K562 (cell line): ENCODE data around the gene LRIT1. TPM values are rescaled to one million over a fixed set of nuclear protein-coding genes. Genes with fewer than 3 reads are reported as not detected.

Experiments used
- FIP1L1 ChIP-seq: fragments of 200-400 bp; formaldehyde crosslinking; IDR thresholded peaks from 2 replicates; pipeline ENCODE4 v1.6.1; 2018; ENCODE audit warnings: mild to moderate bottlenecking, low read depth, low read length; ENCODE audit not compliant: poor library complexity, severe bottlenecking
- FOS ChIP-seq: IDR thresholded peaks from 3 replicates; pipeline ENCODE4 v1.6.1; 2011; ENCODE audit not compliant: insufficient read length; ENCODE audit errors: extremely low read depth
- ZBTB17 ChIP-seq: fragments of 450-650 bp; formaldehyde crosslinking; IDR thresholded peaks from 2 replicates; pipeline ENCODE4 v1.4.0; 2020; ENCODE audit warnings: mild to moderate bottlenecking
- ZNF224 ChIP-seq: sonication (generic); formaldehyde crosslinking; IDR thresholded peaks from 2 replicates; pipeline ENCODE4 v1.8.0; 2022; ENCODE audit warnings: mild to moderate bottlenecking, missing genetic modification reagents
- polyA plus RNA-seq, 8 experiments: library from polyadenylated mRNA; depleted of rRNA in 4 of 8; stranded (reverse) in 5 of 8; unstranded in 3 of 8; fragments of >200 nt; fragmentation: Nextera tagmentation in 2 of 8; fragmentation: Illumina TruSeq in 1 of 8; extraction: Ambion mirVana in 2 of 8; extraction: Trizol in 1 of 8; gene quantifications; 2 replicates each; pipeline versions ENCODE4 v1.2.1 to v1.2.3, GENCODE V29; 2011 to 2014; ENCODE audit warnings: inconsistent platforms in 1 of 8, missing spikeins in 1 of 8
- total RNA-seq, 7 experiments: library from RNA; depleted of rRNA in 6 of 7; stranded (reverse); fragments of >200 nt in 6 of 7; fragmentation: Illumina TruSeq in 2 of 7; extraction: Trizol in 2 of 7; gene quantifications; 2 replicates each; pipeline versions ENCODE4 v1.2.1 to v1.2.3, GENCODE V29; 2011 to 2021; ENCODE audit warnings: low replicate concordance in 1 of 7
- TF ChIP-seq, protein P1 (sequence below), 2 experiments: fragments of 450-650 bp in 1 of 2; sonication (generic) in 1 of 2; formaldehyde crosslinking in 1 of 2; IDR thresholded peaks; 2 replicates each; pipeline versions ENCODE4 v1.7.1 to v1.9.0; 2016 to 2022; ENCODE audit warnings: inconsistent platforms in 1 of 2, mild to moderate bottlenecking in 1 of 2, missing genetic modification reagents in 1 of 2
- TF ChIP-seq, protein P2 (sequence below): fragments of 450-650 bp; IDR thresholded peaks from 2 replicates; pipeline ENCODE4 v1.6.1; 2016; ENCODE audit warnings: low read depth
- TF ChIP-seq, protein P3 (sequence below): sonication (generic); formaldehyde crosslinking; IDR thresholded peaks from 2 replicates; pipeline ENCODE4 v1.8.1; 2023; ENCODE audit warnings: mild to moderate bottlenecking, missing genetic modification reagents

LRIT1 gene
- total and polyA plus RNA-seq, 9 of the 15 experiments (the other 6 are each of a cell fraction or from before 2014, with no cell fraction given): not detected

DNA sequence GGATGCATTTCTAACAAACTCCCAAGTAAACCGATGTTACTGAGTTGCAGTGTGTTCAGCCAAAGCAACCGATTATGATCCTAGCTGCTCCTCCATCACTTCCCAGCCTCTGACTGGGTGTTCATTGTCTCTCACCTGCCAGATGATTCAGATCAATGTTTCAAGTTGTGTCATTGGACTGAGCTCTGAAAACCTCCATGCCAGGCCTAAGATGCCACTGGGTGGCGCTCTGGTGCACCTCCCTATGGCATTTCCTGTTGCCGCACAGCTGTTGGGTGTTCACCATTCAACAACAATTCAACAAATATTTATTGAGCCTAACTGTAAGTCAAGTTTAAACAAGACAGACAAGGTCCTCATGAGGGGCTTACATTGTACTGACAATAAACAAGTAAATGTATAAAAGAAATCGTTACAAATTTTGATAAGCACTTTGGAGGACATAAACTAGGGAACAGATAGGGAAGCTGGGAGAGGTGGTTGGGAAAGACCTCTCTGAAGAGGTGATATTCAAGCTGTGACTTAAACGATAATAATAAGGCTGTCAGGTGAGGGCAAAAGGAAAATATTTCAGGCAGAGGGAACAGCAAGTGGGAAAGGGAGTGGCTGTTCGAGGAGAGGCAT, 26.3 kb upstream of the LRIT1 start (continued):
- TF ChIP-seq, protein P1, sequence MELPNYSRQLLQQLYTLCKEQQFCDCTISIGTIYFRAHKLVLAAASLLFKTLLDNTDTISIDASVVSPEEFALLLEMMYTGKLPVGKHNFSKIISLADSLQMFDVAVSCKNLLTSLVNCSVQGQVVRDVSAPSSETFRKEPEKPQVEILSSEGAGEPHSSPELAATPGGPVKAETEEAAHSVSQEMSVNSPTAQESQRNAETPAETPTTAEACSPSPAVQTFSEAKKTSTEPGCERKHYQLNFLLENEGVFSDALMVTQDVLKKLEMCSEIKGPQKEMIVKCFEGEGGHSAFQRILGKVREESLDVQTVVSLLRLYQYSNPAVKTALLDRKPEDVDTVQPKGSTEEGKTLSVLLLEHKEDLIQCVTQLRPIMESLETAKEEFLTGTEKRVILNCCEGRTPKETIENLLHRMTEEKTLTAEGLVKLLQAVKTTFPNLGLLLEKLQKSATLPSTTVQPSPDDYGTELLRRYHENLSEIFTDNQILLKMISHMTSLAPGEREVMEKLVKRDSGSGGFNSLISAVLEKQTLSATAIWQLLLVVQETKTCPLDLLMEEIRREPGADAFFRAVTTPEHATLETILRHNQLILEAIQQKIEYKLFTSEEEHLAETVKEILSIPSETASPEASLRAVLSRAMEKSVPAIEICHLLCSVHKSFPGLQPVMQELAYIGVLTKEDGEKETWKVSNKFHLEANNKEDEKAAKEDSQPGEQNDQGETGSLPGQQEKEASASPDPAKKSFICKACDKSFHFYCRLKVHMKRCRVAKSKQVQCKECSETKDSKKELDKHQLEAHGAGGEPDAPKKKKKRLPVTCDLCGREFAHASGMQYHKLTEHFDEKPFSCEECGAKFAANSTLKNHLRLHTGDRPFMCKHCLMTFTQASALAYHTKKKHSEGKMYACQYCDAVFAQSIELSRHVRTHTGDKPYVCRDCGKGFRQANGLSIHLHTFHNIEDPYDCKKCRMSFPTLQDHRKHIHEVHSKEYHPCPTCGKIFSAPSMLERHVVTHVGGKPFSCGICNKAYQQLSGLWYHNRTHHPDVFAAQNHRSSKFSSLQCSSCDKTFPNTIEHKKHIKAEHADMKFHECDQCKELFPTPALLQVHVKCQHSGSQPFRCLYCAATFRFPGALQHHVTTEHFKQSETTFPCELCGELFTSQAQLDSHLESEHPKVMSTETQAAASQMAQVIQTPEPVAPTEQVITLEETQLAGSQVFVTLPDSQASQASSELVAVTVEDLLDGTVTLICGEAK (IDR thresholded peaks at IDR 0.05): peak; percentile 44; the same call in 1 of the 2 replicates
- TF ChIP-seq, protein P1 (CRISPR knock-in tag; IDR thresholded peaks at IDR 0.05): no peak
- TF ChIP-seq FIP1L1 (no peak), FOS (no peak), ZBTB17 (CRISPR knock-in tag) (no peak), ZNF224 (no peak)
- TF ChIP-seq, protein P2, sequence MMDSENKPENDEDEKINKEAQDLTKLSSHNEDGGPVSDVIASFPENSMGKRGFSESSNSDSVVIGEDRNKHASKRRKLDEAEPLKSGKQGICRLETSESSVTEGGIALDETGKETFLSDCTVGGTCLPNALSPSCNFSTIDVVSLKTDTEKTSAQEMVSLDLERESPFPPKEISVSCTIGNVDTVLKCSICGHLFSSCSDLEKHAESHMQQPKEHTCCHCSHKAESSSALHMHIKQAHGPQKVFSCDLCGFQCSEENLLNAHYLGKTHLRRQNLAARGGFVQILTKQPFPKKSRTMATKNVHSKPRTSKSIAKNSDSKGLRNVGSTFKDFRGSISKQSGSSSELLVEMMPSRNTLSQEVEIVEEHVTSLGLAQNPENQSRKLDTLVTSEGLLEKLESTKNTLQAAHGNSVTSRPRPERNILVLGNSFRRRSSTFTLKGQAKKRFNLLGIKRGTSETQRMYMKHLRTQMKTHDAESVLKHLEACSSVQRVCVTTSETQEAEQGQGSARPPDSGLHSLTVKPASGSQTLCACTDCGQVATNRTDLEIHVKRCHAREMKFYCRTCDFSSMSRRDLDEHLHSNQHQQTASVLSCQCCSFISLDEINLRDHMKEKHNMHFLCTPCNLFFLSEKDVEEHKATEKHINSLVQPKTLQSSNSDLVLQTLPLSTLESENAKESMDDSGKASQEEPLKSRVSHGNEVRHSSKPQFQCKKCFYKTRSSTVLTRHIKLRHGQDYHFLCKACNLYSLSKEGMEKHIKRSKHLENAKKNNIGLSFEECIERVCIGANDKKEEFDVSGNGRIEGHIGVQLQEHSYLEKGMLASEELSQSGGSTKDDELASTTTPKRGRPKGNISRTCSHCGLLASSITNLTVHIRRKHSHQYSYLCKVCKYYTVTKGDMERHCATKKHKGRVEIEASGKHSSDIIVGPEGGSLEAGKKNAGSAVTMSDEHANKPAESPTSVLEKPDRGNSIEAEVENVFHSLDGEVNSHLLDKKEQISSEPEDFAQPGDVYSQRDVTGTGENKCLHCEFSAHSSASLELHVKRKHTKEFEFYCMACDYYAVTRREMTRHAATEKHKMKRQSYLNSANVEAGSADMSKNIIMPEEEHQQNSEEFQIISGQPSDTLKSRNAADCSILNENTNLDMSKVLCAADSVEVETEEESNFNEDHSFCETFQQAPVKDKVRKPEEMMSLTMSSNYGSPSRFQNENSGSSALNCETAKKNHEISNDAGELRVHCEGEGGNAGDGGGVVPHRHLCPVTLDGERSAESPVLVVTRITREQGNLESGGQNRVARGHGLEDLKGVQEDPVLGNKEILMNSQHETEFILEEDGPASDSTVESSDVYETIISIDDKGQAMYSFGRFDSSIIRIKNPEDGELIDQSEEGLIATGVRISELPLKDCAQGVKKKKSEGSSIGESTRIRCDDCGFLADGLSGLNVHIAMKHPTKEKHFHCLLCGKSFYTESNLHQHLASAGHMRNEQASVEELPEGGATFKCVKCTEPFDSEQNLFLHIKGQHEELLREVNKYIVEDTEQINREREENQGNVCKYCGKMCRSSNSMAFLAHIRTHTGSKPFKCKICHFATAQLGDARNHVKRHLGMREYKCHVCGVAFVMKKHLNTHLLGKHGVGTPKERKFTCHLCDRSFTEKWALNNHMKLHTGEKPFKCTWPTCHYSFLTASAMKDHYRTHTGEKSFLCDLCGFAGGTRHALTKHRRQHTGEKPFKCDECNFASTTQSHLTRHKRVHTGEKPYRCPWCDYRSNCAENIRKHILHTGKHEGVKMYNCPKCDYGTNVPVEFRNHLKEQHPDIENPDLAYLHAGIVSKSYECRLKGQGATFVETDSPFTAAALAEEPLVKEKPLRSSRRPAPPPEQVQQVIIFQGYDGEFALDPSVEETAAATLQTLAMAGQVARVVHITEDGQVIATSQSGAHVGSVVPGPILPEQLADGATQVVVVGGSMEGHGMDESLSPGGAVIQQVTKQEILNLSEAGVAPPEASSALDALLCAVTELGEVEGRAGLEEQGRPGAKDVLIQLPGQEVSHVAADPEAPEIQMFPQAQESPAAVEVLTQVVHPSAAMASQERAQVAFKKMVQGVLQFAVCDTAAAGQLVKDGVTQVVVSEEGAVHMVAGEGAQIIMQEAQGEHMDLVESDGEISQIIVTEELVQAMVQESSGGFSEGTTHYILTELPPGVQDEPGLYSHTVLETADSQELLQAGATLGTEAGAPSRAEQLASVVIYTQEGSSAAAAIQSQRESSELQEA: no peak
- TF ChIP-seq, protein P3, sequence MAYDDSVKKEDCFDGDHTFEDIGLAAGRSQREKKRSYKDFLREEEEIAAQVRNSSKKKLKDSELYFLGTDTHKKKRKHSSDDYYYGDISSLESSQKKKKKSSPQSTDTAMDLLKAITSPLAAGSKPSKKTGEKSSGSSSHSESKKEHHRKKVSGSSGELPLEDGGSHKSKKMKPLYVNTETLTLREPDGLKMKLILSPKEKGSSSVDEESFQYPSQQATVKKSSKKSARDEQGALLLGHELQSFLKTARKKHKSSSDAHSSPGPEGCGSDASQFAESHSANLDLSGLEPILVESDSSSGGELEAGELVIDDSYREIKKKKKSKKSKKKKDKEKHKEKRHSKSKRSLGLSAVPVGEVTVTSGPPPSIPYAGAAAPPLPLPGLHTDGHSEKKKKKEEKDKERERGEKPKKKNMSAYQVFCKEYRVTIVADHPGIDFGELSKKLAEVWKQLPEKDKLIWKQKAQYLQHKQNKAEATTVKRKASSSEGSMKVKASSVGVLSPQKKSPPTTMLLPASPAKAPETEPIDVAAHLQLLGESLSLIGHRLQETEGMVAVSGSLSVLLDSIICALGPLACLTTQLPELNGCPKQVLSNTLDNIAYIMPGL (CRISPR knock-in tag): no peak
